HG03060 (cell line): ENCODE data around the gene C1R.
"Not testable (repeated sequence)": the region's sequence is repeated elsewhere in the genome, so short reads cannot be mapped to it uniquely, and the experiment has no call there.

Experiments
- ATAC-seq: cut with Tn5 transposase; IDR thresholded peaks from one replicate; pipeline ENCODE4 v1.9.1; 2021; ENCODE audit warnings: low read depth, moderate number of reproducible peaks; ENCODE audit not compliant: unreplicated experiment

C1R gene

DNA sequence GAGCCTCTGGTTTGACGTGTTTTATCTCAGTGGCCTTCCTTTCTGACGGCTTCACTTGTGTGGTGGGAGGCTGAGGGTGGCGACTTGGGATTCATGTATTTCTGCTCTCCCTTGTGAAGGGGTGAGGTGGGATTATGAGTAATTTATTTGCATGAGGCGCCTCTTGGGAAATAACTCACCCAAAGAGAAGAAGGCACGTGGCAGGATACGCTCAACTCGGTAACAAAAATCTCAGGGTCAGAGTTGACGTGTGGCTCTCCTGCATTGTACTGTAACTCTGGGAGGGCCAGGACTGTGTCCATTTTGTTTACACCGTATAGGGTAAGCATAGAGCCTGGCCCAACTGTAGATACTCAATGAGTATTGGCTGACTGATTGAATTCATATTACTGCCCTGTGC is 46.3 kb downstream of the C1R start:
- ATAC-seq, result no peak

DNA sequence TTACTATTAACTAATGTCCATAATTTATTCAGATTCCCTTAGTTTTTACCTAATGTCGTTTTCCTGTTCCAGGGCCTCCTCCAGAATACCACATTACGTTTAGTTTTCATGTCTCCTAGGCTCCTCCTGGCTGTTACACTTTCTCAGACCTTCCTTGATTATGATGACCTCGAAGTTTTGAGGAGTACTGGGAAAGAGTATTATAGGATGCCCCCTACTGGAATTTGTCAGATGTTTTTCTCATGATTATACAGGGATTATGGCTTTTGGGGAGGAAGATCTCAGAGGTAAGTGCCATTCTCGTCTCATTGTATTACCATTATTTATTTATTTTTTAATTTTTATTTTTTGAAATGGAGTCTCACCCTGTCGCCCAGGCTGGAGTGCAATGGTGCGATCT is 49.4 kb downstream of the C1R start:
- no peak for ATAC-seq

DNA sequence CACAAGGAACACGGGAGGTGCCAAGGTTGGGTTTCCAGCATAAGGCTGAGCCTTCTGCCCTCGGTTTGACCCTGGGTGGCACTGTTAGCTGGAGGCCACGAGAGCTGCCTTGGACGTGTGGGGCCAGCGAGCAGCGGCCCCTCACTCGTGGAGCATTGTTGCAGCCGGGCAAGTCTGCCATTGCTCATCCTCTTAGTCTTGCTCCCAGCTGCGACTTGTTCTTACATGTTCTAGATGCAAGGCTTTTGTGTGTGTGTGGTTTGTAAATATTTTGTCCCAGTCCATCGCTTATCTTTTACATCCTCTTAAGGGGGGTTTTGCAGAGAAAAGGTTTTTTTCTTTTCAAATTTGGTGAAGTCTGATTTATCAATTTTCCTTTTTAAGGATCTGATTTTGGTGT is 52.8 kb downstream of the C1R start:
- ATAC-seq, result no peak

DNA sequence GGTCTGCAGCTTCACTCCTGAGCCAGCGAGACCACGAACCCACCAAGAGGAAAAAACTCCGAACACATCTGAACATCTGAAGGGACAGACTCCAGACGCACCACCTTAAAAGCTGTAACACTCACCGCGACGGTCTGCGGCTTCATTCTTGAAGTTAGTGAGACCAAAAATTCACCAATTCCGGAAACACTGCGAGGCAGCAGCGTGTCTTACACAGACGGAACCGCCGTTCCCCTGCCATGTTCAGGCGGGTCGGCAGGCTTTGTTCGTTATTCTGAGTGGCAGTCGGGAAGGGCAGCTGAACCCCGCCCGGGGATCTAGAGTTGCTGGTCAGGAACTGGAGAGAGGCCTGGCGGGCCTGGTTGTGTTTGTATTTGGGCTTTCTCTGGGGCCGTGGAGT is 53.7 kb downstream of the C1R start:
- no peak for ATAC-seq

DNA sequence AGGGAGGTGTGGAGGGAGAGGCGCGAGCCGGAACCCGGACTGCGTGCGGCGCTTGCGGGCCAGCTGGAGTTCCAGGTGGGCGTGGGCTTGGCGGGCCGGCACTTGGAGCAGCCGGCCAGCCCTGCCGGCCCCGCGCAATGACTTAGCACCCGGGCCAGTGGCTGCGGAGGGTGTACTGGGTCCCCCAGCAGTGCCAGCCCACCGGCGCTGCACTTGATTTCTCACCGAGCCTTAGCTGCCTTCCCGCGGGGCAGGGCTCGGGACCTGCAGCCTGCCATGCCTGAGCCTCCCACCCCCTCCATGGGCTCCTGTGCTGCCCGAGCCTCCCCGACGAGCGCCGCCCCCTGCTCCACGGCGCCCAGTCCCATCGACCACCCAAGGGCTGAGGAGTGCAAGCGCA is 54.8 kb downstream of the C1R start:
- ATAC-seq, result not testable (repeated sequence)

DNA sequence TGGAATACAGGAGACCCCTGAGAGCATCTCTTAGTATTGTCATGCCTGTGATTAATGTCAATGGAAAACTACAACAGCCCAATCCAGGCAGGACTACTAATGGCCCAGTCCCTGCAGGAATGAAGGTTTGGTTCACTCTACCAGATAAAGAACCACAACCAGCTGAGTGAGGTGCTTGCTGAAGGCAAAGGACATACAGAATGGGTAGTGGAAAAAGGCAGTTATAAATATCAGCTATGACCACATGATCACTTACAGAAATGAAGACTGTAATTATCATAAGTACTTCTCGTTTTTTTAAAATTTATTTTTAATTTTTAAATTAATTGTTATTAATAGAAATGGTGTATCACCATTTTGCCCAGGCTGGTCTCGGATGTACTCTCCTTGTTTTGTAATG is 56.8 kb downstream of the C1R start:
- no peak for ATAC-seq

DNA sequence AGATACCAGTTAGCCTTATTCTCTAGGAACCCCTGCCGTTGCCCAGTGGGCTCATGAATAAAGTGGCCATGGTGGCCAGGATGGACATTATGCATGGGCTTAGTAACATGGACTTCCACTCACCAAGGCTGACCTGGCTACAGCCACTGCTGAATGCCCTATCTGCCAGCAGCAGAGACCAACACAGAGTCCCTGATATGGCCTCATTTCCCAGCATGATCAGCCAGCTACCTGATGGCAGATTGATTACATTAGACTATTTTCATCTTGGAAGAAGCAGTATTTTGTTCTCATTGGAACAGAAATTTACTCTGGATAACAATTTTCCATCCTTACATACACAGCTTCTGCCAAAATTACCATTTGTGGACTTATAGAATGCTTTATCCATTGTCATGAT is 57.8 kb downstream of the C1R start:
- no peak for ATAC-seq

DNA sequence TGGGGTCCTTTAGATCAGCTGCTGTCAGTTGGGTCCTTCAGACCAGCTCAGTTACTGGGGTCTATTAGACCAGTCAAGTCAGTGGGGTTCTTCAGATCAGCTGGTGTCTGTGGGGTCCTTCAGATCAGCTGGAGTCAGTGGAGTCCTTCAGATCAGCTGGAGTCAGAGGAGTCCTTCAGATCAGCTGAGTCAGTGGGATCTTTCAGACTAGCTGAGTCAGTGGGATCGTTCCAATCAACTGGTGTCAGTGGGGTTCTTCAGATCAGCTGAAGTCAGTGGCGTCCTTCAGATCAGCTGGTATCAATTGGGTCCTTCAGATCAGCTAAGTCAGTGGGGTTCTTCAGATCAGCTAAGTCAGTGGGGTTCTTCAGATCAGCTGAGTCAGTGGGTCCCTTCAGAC is 59.3 kb downstream of the C1R start:
- no peak for ATAC-seq

DNA sequence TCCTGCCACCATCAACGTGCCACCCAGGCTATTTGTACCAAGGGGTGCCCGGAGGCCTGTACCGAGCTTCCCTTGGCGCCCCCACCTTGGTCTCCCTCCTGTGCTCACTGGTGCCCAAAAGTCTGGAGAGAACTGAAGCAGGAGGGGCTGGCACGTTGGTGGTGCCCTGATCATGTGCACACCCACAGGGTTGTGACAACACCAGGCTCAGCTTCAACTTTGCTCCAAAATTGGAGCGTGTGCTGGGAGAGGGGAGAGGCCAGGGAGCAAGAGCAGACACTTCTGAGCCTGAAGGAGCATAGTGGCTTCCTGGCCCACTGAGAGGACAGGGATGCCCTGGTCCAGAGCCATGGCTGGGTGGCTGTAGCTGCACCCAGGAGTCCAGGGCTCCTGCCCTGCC is 60.9 kb downstream of the C1R start:
- no peak for ATAC-seq
